GM18951 (cell line): Measurements from ENCODE around the gene RANBP3.
"Not testable (repeated sequence)": the region's sequence is repeated elsewhere in the genome, so short reads cannot be mapped to it uniquely, and the experiment has no call there.

Experiments
- POLR2A ChIP-seq: IDR thresholded peaks from 4 replicates; pipeline ENCODE4 v1.6.1; 2011; ENCODE audit warnings: mild to moderate bottlenecking; ENCODE audit not compliant: insufficient read length, insufficient read depth; ENCODE audit errors: extremely low read depth
- in situ Hi-C: fragments of 300-500 bp; cut with MboI; formaldehyde crosslinking; loops from one replicate; pipeline ENCODE4 v1.12.0; 2022; ENCODE audit warnings: low sequenced_read_pairs, mixed read lengths, inconsistent platforms; ENCODE audit not compliant: unreplicated experiment

RANBP3 gene

GRCh38 chr19:5894704-5895349 is 83.1 kb downstream of the RANBP3 start:
- no peak for TF ChIP-seq POLR2A
- in situ Hi-C loops, result no loop called here

GRCh38 chr19:5893907-5894703 is 83.8 kb downstream of the RANBP3 start:
- in situ Hi-C loops, result no loop called here

GRCh38 chr19:5893296-5893903 is 84.5 kb downstream of the RANBP3 start:
- no peak for TF ChIP-seq POLR2A
- in situ Hi-C loops, result no loop called here

More at GRCh38 chr19:5893907-5894703, 83.8 kb downstream of the RANBP3 start:
- no peak for TF ChIP-seq POLR2A

- in situ Hi-C loops, result no loop called here
- TF ChIP-seq POLR2A, result no peak
Observed at GRCh38 chr19:5892772-5893275, 85.1 kb downstream of the RANBP3 start.

GRCh38 chr19:5891938-5892771 is 85.8 kb downstream of the RANBP3 start:
- peak; percentile 2 for TF ChIP-seq POLR2A
- in situ Hi-C loops, result no loop called here

GRCh38 chr19:5891572-5891937 is 86.4 kb downstream of the RANBP3 start:
- TF ChIP-seq POLR2A, result no peak

GRCh38 chr19:5890099-5890498 is 87.8 kb downstream of the RANBP3 start:
- TF ChIP-seq POLR2A, result no peak
- in situ Hi-C loops, result no loop called here

More at GRCh38 chr19:5891572-5891937, 86.4 kb downstream of the RANBP3 start:
- in situ Hi-C loops, result no loop called here

GRCh38 chr19:5889288-5889971 is 88.5 kb downstream of the RANBP3 start:
- in situ Hi-C loops, result no loop called here

GRCh38 chr19:5884065-5884811 is 93.7 kb downstream of the RANBP3 start:
- in situ Hi-C loops, result not testable (repeated sequence)

More at GRCh38 chr19:5889288-5889971, 88.5 kb downstream of the RANBP3 start:
- TF ChIP-seq POLR2A, result no peak

GRCh38 chr19:5883157-5883873 is 94.6 kb downstream of the RANBP3 start:
- in situ Hi-C loops, result not testable (repeated sequence)

- in situ Hi-C loops, result no loop called here
- no peak for TF ChIP-seq POLR2A
Observed at GRCh38 chr19:5882421-5882968, 95.4 kb downstream of the RANBP3 start.
